Nephron progenitor cell (in vitro differentiated cells): Measurements from ENCODE around the gene ALG14.

Experiments
- DNase-seq: peaks from one replicate; pipeline ENCODE4 v3.0.0; 2021
- H3K27ac Mint-ChIP-seq: 2 replicates; pipeline ENCODE4 v1.8.0; 2021; ENCODE audit warnings: mild to moderate bottlenecking, moderate library complexity, mixed read lengths
- H3K27me3 Mint-ChIP-seq: 2 replicates; pipeline ENCODE4 v1.8.0; 2021; ENCODE audit warnings: mild to moderate bottlenecking, low read depth, mixed read lengths; ENCODE audit not compliant: poor library complexity
- H3K36me3 Mint-ChIP-seq: 2 replicates; pipeline ENCODE4 v1.8.0; 2021; ENCODE audit warnings: low read depth, mixed read lengths
- H3K4me1 Mint-ChIP-seq: 2 replicates; pipeline ENCODE4 v1.8.0; 2021; ENCODE audit warnings: mixed read lengths
- H3K4me3 Mint-ChIP-seq: 2 replicates; pipeline ENCODE4 v1.8.0; 2021; ENCODE audit warnings: mild to moderate bottlenecking, moderate library complexity, mixed read lengths
- H3K9me3 Mint-ChIP-seq: 2 replicates; pipeline ENCODE4 v1.8.0; 2021; ENCODE audit warnings: mild to moderate bottlenecking, moderate library complexity, mixed read lengths
- TF ChIP-seq, protein P1 (sequence below): fragments of 200-600 bp; sonication (generic); IDR thresholded peaks from 2 replicates; pipeline ENCODE4 v1.5.0; 2021; ENCODE audit warnings: antibody characterized with exemption

The ALG14 gene

DNA sequence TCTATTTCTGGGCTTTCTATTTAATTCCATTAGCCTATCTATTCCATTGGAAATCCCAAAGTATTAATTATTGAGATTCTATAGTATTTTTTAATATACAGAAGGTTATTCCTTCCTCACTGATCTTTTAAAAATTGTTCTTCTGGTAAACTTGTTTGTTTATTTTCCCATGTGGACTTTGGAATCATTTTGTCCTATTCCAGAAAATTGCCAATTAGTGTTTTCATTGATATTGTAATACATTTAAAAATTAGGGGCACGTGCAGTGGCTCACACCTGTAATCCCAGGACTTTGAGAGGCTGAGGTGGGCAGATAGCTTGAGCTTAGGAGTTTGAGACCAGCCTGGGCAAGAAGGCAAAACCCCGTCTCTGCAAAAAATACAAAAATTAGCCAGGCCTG lies 36.0 kb upstream of the ALG14 start:
- Mint-ChIP-seq H3K4me1 (no peaks in the 10 kb centered on the region), H3K36me3 (no peaks in the 10 kb centered on the region), H3K4me3 (no peak overlapping the region), H3K27ac (no peak overlapping the region), H3K9me3 (no peaks in the 10 kb centered on the region), H3K27me3 (peaks cover 11% of the 10 kb centered on the region)
- DNase-seq = no peak
- TF ChIP-seq, protein P1, sequence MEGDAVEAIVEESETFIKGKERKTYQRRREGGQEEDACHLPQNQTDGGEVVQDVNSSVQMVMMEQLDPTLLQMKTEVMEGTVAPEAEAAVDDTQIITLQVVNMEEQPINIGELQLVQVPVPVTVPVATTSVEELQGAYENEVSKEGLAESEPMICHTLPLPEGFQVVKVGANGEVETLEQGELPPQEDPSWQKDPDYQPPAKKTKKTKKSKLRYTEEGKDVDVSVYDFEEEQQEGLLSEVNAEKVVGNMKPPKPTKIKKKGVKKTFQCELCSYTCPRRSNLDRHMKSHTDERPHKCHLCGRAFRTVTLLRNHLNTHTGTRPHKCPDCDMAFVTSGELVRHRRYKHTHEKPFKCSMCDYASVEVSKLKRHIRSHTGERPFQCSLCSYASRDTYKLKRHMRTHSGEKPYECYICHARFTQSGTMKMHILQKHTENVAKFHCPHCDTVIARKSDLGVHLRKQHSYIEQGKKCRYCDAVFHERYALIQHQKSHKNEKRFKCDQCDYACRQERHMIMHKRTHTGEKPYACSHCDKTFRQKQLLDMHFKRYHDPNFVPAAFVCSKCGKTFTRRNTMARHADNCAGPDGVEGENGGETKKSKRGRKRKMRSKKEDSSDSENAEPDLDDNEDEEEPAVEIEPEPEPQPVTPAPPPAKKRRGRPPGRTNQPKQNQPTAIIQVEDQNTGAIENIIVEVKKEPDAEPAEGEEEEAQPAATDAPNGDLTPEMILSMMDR = no peak

DNA sequence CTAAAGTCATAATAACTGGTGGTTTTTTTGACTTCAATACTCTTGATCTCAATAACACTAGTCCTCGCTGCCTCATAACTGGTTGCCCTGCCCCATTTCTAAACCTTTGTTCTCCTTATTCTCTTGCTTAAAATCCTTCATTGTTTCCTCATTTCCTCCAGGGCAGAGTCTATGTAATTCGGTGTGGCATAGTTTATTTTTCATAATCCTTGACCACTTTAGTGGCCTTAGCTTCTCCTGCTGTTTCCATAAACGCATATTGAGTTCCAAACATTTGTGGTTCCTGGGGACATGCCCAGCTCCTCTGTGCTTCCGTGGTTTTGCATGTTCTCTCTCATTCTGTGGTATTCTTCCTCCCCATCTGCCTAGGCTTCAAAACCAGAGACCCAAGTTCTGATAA lies 25.4 kb upstream of the ALG14 start:
- H3K4me3 Mint-ChIP-seq = no peak overlapping the region
- peaks cover 6% of the 10 kb centered on the region for H3K27me3 Mint-ChIP-seq
- no peaks in the 10 kb centered on the region for H3K9me3 Mint-ChIP-seq
- peak overlapping the region; percentile 8 for H3K27ac Mint-ChIP-seq
- no peaks in the 10 kb centered on the region for H3K36me3 Mint-ChIP-seq
- H3K4me1 Mint-ChIP-seq = no peaks in the 10 kb centered on the region
- no peak for DNase-seq
- TF ChIP-seq, protein P1 = no peak

DNA sequence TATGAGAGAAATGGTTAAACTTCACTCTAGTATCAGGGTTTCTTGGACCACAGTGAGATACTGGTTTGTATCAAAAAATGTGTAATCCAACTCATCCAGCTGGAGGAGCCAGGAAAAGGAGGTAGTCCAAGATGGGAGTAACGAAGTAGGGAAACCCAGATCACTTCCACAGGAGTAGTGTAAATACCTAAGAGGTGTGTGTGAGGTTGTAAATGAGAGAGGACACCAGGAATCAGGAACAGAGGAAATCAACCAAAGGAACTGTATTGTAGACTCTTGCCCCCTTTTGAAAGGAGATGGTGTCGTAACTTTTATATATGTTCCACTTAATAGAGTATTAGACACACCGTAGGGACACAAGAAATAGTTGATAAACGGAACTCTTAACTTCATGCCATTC lies 24.7 kb upstream of the ALG14 start:
- TF ChIP-seq, protein P1 = no peak
- Mint-ChIP-seq H3K9me3 (peaks cover 2% of the 10 kb centered on the region), H3K27me3 (peaks cover 4% of the 10 kb centered on the region), H3K36me3 (no peaks in the 10 kb centered on the region), H3K4me3 (no peak overlapping the region), H3K27ac (no peak overlapping the region), H3K4me1 (no peaks in the 10 kb centered on the region)
- DNase-seq = no peak

DNA sequence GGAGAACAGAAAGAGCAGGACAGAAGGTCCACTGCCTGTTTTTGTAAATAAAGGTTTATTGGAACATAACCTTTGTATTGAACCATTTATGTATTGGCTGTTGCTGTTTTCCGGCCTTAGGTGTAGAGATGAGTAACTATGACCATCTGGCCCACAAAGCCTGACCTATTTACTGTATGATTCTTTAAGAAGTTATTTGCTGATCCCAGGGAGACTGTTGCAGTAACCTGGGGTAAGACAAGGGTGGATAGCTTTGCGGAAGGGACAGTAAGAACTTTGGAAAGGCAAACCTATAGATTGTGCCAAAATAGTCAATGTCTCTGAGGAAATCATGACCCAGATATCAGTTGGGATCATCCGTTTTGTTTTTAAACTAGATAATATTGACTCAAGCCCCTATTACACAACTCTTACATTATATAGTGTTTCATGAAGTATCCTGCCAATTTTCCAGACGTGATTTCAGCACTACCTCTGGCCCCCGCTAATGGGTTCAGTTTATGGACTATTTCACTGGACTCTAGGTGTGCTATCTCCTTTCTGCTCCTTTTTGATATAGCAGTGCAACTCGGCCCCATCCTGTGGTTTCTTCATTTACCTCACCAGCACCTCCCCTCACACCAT lies 23.6 kb upstream of the ALG14 start:
- DNase-seq = no peak
- TF ChIP-seq, protein P1 = no peak
- Mint-ChIP-seq H3K4me3 (no peak overlapping the region), H3K9me3 (peaks cover 12% of the 10 kb centered on the region), H3K36me3 (no peaks in the 10 kb centered on the region), H3K4me1 (no peaks in the 10 kb centered on the region), H3K27ac (no peak overlapping the region), H3K27me3 (peaks cover 8% of the 10 kb centered on the region)

DNA sequence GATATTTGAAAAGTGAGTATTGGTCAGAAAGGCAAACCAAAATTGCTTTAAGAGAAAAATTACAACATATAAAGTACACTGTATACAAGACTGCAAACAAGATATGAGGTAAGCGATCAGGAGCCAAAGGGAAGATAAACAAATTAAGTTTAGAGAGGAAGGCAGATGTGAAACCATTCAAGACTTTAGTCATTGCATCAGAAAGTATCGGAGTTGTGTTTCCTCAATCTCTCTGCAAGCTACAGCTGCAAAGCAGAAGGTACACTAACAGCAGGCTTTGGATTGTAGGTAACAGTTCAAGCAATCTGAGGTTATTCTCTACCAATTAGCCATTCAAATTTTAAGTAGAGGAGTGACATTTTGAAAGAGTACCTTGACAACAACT lies 23.1 kb upstream of the ALG14 start:
- TF ChIP-seq, protein P1 = no peak
- H3K4me1 Mint-ChIP-seq = no peaks in the 10 kb centered on the region

DNA sequence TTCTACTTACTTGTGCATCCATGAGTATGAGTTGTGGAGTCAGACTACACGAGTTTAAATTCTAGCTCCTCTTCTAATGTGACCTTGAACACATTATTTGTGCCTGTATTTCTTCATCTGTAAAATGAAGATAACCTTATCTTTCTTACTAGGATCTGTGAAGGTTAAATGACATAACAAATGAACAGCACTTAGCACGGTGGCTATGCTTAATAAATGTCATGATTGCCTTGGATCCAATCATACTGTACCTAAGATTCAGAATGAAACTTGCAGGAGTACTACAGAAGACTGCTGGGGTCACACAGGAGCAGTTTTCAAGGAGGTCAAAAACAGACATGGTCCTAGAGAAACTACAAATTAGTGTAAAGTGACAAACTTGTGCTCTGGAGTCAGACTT lies 22.2 kb upstream of the ALG14 start:
- DNase-seq = no peak
- Mint-ChIP-seq H3K4me1 (no peaks in the 10 kb centered on the region), H3K27me3 (peaks cover 8% of the 10 kb centered on the region), H3K27ac (no peak overlapping the region), H3K4me3 (no peak overlapping the region), H3K9me3 (peaks cover 24% of the 10 kb centered on the region), H3K36me3 (no peaks in the 10 kb centered on the region)
- TF ChIP-seq, protein P1 = no peak

More for the DNA sequence above, 23.1 kb upstream of the ALG14 start:
- peaks cover 15% of the 10 kb centered on the region for H3K9me3 Mint-ChIP-seq
- peaks cover 8% of the 10 kb centered on the region for H3K27me3 Mint-ChIP-seq
- H3K4me3 Mint-ChIP-seq = no peak overlapping the region
- H3K27ac Mint-ChIP-seq = no peak overlapping the region
- no peak for DNase-seq
- H3K36me3 Mint-ChIP-seq = no peaks in the 10 kb centered on the region
